ENCODE results near the gene AQP11.
A peak's percentile ranks its signal among the peaks of the same experiment; 100 is the strongest.
"Not testable (repeated sequence)": the region's sequence is repeated elsewhere in the genome, so short reads cannot be mapped to it uniquely, and the experiment has no call there.

AQP11 gene

GRCh38 chr11:77593883-77594282 is 4.1 kb downstream of the AQP11 start:
- no peak for DNase-seq

- no peak for DNase-seq
These were observed 6.9 kb downstream of the AQP11 start for GRCh38 chr11:77596626-77597025.

- no peak for DNase-seq
These were observed 8.4 kb downstream of the AQP11 start for GRCh38 chr11:77598195-77598594.

- DNase-seq, result no peak
These were observed 12.8 kb downstream of the AQP11 start for GRCh38 chr11:77602381-77603088.

GRCh38 chr11:77604281-77604680 is 14.5 kb downstream of the AQP11 start:
- DNase-seq, result no peak

- no peak for DNase-seq
These were observed 19.5 kb downstream of the AQP11 start for GRCh38 chr11:77609234-77609633.

GRCh38 chr11:77611921-77612320 is 22.2 kb downstream of the AQP11 start:
- no peak for DNase-seq

- DNase-seq, result no peak
These were observed 28.1 kb downstream of the AQP11 start for GRCh38 chr11:77617892-77618291.

GRCh38 chr11:77619576-77620198 is 29.9 kb downstream of the AQP11 start:
- peak; percentile 17 for DNase-seq

- no peak for DNase-seq
These were observed 40.5 kb downstream of the AQP11 start for GRCh38 chr11:77630157-77630710.

- not testable (repeated sequence) for DNase-seq
These were observed 44.2 kb downstream of the AQP11 start for GRCh38 chr11:77633926-77634325.

GRCh38 chr11:77636731-77637344 is 47.1 kb downstream of the AQP11 start:
- DNase-seq, result no peak

GRCh38 chr11:77637345-77638165 is 47.8 kb downstream of the AQP11 start, which contains the start of gene CLNS1A:
CLNS1A (minus strand) TSS chr11:77637794; CDS start chr11:77637714, 80 bp downstream.
- peak; percentile 79 for DNase-seq

GRCh38 chr11:77642228-77642627 is 52.5 kb downstream of the AQP11 start:
- no peak for DNase-seq

GRCh38 chr11:77644887-77645286 is 55.1 kb downstream of the AQP11 start:
- DNase-seq, result no peak

- DNase-seq, result no peak
These were observed 58.0 kb downstream of the AQP11 start for GRCh38 chr11:77647654-77648305.

GRCh38 chr11:77650123-77650522 is 60.4 kb downstream of the AQP11 start:
- DNase-seq, result no peak

- no peak for DNase-seq
These were observed 65.1 kb downstream of the AQP11 start for GRCh38 chr11:77654770-77655434.

- DNase-seq, result no peak
These were observed 66.6 kb downstream of the AQP11 start for GRCh38 chr11:77656362-77656761.

- no peak for DNase-seq
These were observed 68.7 kb downstream of the AQP11 start for GRCh38 chr11:77658213-77659013.

All from DMS153 (cell line).